ENCODE measurements around the gene PID1.

Gene PID1

GRCh38 chr2:229249536-229249935 is 21.6 kb downstream of the PID1 start:
- Histone ChIP-seq H2BK120ac (ENCODE audit: low read depth, low read length) (no peak overlapping the region), H3K56ac (ENCODE audit: low read length) (no peak overlapping the region), H3K4me3 (ENCODE audit: low read length) (no peak overlapping the region), H3K9ac (ENCODE audit: low read length) (no peak overlapping the region), H3K23ac (ENCODE audit: low read length) (no peak overlapping the region), H3K36me3 (ENCODE audit: control insufficient read depth, insufficient read depth, low read length) (no peaks in the 10 kb centered on the region), H3K4ac (ENCODE audit: low read depth, low read length) (no peak overlapping the region), H2BK5ac (ENCODE audit: low read length) (no peak overlapping the region), H3K79me1 (ENCODE audit: low read length) (no peaks in the 10 kb centered on the region), H3K27ac (ENCODE audit: low read depth, low read length) (no peak overlapping the region), H2BK15ac (replicated peaks; ENCODE audit: low read depth) (no peak overlapping the region), H2AK5ac (ENCODE audit: low read length) (no peak overlapping the region), H3K79me2 (ENCODE audit: control insufficient read depth, insufficient read depth, low read length) (no peaks in the 10 kb centered on the region), H4K8ac (ENCODE audit: low read depth, low read length) (no peak overlapping the region), H3K27me3 (ENCODE audit: insufficient read depth, low read length, poor library complexity) (no peaks in the 10 kb centered on the region), H3K4me1 (ENCODE audit: control insufficient read depth, low read depth, low read length) (no peaks in the 10 kb centered on the region), H3K18ac (ENCODE audit: low read length) (no peak overlapping the region), H4K5ac (ENCODE audit: low read length) (no peak overlapping the region), H3K4me2 (ENCODE audit: low read length) (no peak overlapping the region)
- no peak for DNase-seq
- no CpG with 5 or more reads among the region's 3 CpGs for WGBS (ENCODE audit: extremely low coverage, insufficient coverage, low lambda C conversion rate)

GRCh38 chr2:229246334-229246733 is 24.8 kb downstream of the PID1 start:
- DNase-seq: no peak

GRCh38 chr2:229244975-229245374 is 26.1 kb downstream of the PID1 start:
- no peaks in the 10 kb centered on the region for H3K79me1 ChIP-seq (ENCODE audit: low read length)
- H3K79me2 ChIP-seq (ENCODE audit: control insufficient read depth, insufficient read depth, low read length): no peaks in the 10 kb centered on the region
- no peaks in the 10 kb centered on the region for H3K36me3 ChIP-seq (ENCODE audit: control insufficient read depth, insufficient read depth, low read length)
- no peak overlapping the region for H3K27ac ChIP-seq (ENCODE audit: low read depth, low read length)
- H2BK5ac ChIP-seq (ENCODE audit: low read length): no peak overlapping the region
- H3K9ac ChIP-seq (ENCODE audit: low read length): no peak overlapping the region
- no peak overlapping the region for H4K5ac ChIP-seq (ENCODE audit: low read length)
- peak; percentile 4 for DNase-seq
- H2BK120ac ChIP-seq (ENCODE audit: low read depth, low read length): no peak overlapping the region
- no peak overlapping the region for H3K4me2 ChIP-seq (ENCODE audit: low read length)
- no peaks in the 10 kb centered on the region for H3K27me3 ChIP-seq (ENCODE audit: insufficient read depth, low read length, poor library complexity)
- no peak overlapping the region for H3K4ac ChIP-seq (ENCODE audit: low read depth, low read length)
- H3K56ac ChIP-seq (ENCODE audit: low read length): no peak overlapping the region
- no peak overlapping the region for H3K4me3 ChIP-seq (ENCODE audit: low read length)
- H3K4me1 ChIP-seq (ENCODE audit: control insufficient read depth, low read depth, low read length): no peaks in the 10 kb centered on the region
- no peak overlapping the region for H2BK15ac ChIP-seq (replicated peaks; ENCODE audit: low read depth)
- H3K18ac ChIP-seq (ENCODE audit: low read length): no peak overlapping the region
- no peak overlapping the region for H2AK5ac ChIP-seq (ENCODE audit: low read length)
- no peak overlapping the region for H3K23ac ChIP-seq (ENCODE audit: low read length)
- H4K8ac ChIP-seq (ENCODE audit: low read depth, low read length): no peak overlapping the region
- no CpG with 5 or more reads among the region's 2 CpGs for WGBS (ENCODE audit: extremely low coverage, insufficient coverage, low lambda C conversion rate)

More at GRCh38 chr2:229246334-229246733, 24.8 kb downstream of the PID1 start:
- no peak overlapping the region for H3K27ac ChIP-seq (ENCODE audit: low read depth, low read length)
- H2AK5ac ChIP-seq (ENCODE audit: low read length): no peak overlapping the region
- no peaks in the 10 kb centered on the region for H3K36me3 ChIP-seq (ENCODE audit: control insufficient read depth, insufficient read depth, low read length)
- H3K18ac ChIP-seq (ENCODE audit: low read length): no peak overlapping the region
- no peak overlapping the region for H2BK120ac ChIP-seq (ENCODE audit: low read depth, low read length)
- no peak overlapping the region for H3K4me2 ChIP-seq (ENCODE audit: low read length)
- H3K79me1 ChIP-seq (ENCODE audit: low read length): no peaks in the 10 kb centered on the region
- H2BK15ac ChIP-seq (replicated peaks; ENCODE audit: low read depth): no peak overlapping the region
- no peak overlapping the region for H3K4ac ChIP-seq (ENCODE audit: low read depth, low read length)
- H4K5ac ChIP-seq (ENCODE audit: low read length): no peak overlapping the region
- no peak overlapping the region for H3K4me3 ChIP-seq (ENCODE audit: low read length)
- no peak overlapping the region for H3K23ac ChIP-seq (ENCODE audit: low read length)
- H3K27me3 ChIP-seq (ENCODE audit: insufficient read depth, low read length, poor library complexity): no peaks in the 10 kb centered on the region
- no peak overlapping the region for H3K56ac ChIP-seq (ENCODE audit: low read length)
- H2BK5ac ChIP-seq (ENCODE audit: low read length): no peak overlapping the region
- H3K4me1 ChIP-seq (ENCODE audit: control insufficient read depth, low read depth, low read length): no peaks in the 10 kb centered on the region
- no peaks in the 10 kb centered on the region for H3K79me2 ChIP-seq (ENCODE audit: control insufficient read depth, insufficient read depth, low read length)
- H3K9ac ChIP-seq (ENCODE audit: low read length): no peak overlapping the region
- no peak overlapping the region for H4K8ac ChIP-seq (ENCODE audit: low read depth, low read length)
- no CpG with 5 or more reads among the region's 3 CpGs for WGBS (ENCODE audit: extremely low coverage, insufficient coverage, low lambda C conversion rate)

GRCh38 chr2:229243890-229244560 is 27.1 kb downstream of the PID1 start:
- no peak overlapping the region for H3K27ac ChIP-seq (ENCODE audit: low read depth, low read length)
- H2BK15ac ChIP-seq (replicated peaks; ENCODE audit: low read depth): no peak overlapping the region
- no peak overlapping the region for H2AK5ac ChIP-seq (ENCODE audit: low read length)
- H4K8ac ChIP-seq (ENCODE audit: low read depth, low read length): no peak overlapping the region
- H3K27me3 ChIP-seq (ENCODE audit: insufficient read depth, low read length, poor library complexity): no peaks in the 10 kb centered on the region
- no peak overlapping the region for H3K4ac ChIP-seq (ENCODE audit: low read depth, low read length)
- H2BK5ac ChIP-seq (ENCODE audit: low read length): no peak overlapping the region
- DNase-seq: no peak
- no peak overlapping the region for H3K4me2 ChIP-seq (ENCODE audit: low read length)
- no peak overlapping the region for H3K9ac ChIP-seq (ENCODE audit: low read length)
- H3K56ac ChIP-seq (ENCODE audit: low read length): no peak overlapping the region
- H3K36me3 ChIP-seq (ENCODE audit: control insufficient read depth, insufficient read depth, low read length): no peaks in the 10 kb centered on the region
- H3K4me3 ChIP-seq (ENCODE audit: low read length): no peak overlapping the region
- no peak overlapping the region for H3K23ac ChIP-seq (ENCODE audit: low read length)
- no peaks in the 10 kb centered on the region for H3K79me1 ChIP-seq (ENCODE audit: low read length)
- no peak overlapping the region for H4K5ac ChIP-seq (ENCODE audit: low read length)
- H3K79me2 ChIP-seq (ENCODE audit: control insufficient read depth, insufficient read depth, low read length): no peaks in the 10 kb centered on the region
- no peak overlapping the region for H3K18ac ChIP-seq (ENCODE audit: low read length)
- no peak overlapping the region for H2BK120ac ChIP-seq (ENCODE audit: low read depth, low read length)
- WGBS (ENCODE audit: extremely low coverage, insufficient coverage, low lambda C conversion rate): no CpG with 5 or more reads among the region's 2 CpGs
- H3K4me1 ChIP-seq (ENCODE audit: control insufficient read depth, low read depth, low read length): no peaks in the 10 kb centered on the region

GRCh38 chr2:229240984-229241491 is 30.0 kb downstream of the PID1 start:
- no peak overlapping the region for H2BK5ac ChIP-seq (ENCODE audit: low read length)
- H3K27ac ChIP-seq (ENCODE audit: low read depth, low read length): no peak overlapping the region
- H3K4ac ChIP-seq (ENCODE audit: low read depth, low read length): no peak overlapping the region
- no peak overlapping the region for H3K23ac ChIP-seq (ENCODE audit: low read length)
- H3K4me1 ChIP-seq (ENCODE audit: control insufficient read depth, low read depth, low read length): no peaks in the 10 kb centered on the region
- H2AK5ac ChIP-seq (ENCODE audit: low read length): no peak overlapping the region
- H3K79me2 ChIP-seq (ENCODE audit: control insufficient read depth, insufficient read depth, low read length): no peaks in the 10 kb centered on the region
- no peaks in the 10 kb centered on the region for H3K79me1 ChIP-seq (ENCODE audit: low read length)
- no peaks in the 10 kb centered on the region for H3K27me3 ChIP-seq (ENCODE audit: insufficient read depth, low read length, poor library complexity)
- DNase-seq: no peak
- no peak overlapping the region for H2BK120ac ChIP-seq (ENCODE audit: low read depth, low read length)
- no peak overlapping the region for H3K4me2 ChIP-seq (ENCODE audit: low read length)
- H3K18ac ChIP-seq (ENCODE audit: low read length): no peak overlapping the region
- no peak overlapping the region for H3K4me3 ChIP-seq (ENCODE audit: low read length)
- no peaks in the 10 kb centered on the region for H3K36me3 ChIP-seq (ENCODE audit: control insufficient read depth, insufficient read depth, low read length)
- no peak overlapping the region for H2BK15ac ChIP-seq (replicated peaks; ENCODE audit: low read depth)
- H3K56ac ChIP-seq (ENCODE audit: low read length): no peak overlapping the region
- H4K5ac ChIP-seq (ENCODE audit: low read length): no peak overlapping the region
- H4K8ac ChIP-seq (ENCODE audit: low read depth, low read length): no peak overlapping the region
- no peak overlapping the region for H3K9ac ChIP-seq (ENCODE audit: low read length)

- Histone ChIP-seq H2AK5ac (ENCODE audit: low read length) (no peak overlapping the region), H3K4me3 (ENCODE audit: low read length) (no peak overlapping the region), H3K18ac (ENCODE audit: low read length) (no peak overlapping the region), H2BK120ac (ENCODE audit: low read depth, low read length) (no peak overlapping the region), H3K56ac (ENCODE audit: low read length) (no peak overlapping the region), H3K27me3 (ENCODE audit: insufficient read depth, low read length, poor library complexity) (no peaks in the 10 kb centered on the region), H4K5ac (ENCODE audit: low read length) (no peak overlapping the region), H3K4me1 (ENCODE audit: control insufficient read depth, low read depth, low read length) (no peaks in the 10 kb centered on the region), H3K79me2 (ENCODE audit: control insufficient read depth, insufficient read depth, low read length) (no peaks in the 10 kb centered on the region), H3K23ac (ENCODE audit: low read length) (no peak overlapping the region), H3K36me3 (ENCODE audit: control insufficient read depth, insufficient read depth, low read length) (no peaks in the 10 kb centered on the region), H3K4me2 (ENCODE audit: low read length) (no peak overlapping the region), H2BK15ac (replicated peaks; ENCODE audit: low read depth) (no peak overlapping the region), H3K9ac (ENCODE audit: low read length) (no peak overlapping the region), H2BK5ac (ENCODE audit: low read length) (no peak overlapping the region), H4K8ac (ENCODE audit: low read depth, low read length) (no peak overlapping the region), H3K79me1 (ENCODE audit: low read length) (no peaks in the 10 kb centered on the region), H3K27ac (ENCODE audit: low read depth, low read length) (no peak overlapping the region), H3K4ac (ENCODE audit: low read depth, low read length) (no peak overlapping the region)
- no peak for DNase-seq
- no CpG with 5 or more reads among the region's 2 CpGs for WGBS (ENCODE audit: extremely low coverage, insufficient coverage, low lambda C conversion rate)
Measured at GRCh38 chr2:229239021-229239420, 32.1 kb downstream of the PID1 start.
